ENCODE results near the gene DAW1.

GRCh38 chr2:227876300-227876801 lies 4.9 kb downstream of the DAW1 start:
- no peak for TF ChIP-seq CTCF (IDR thresholded peaks at IDR 0.05 in 2 of 3, conservative IDR thresholded peaks at IDR 0.05 in 1 of 3; ENCODE audit: borderline replicate concordance in 1 of 3, insufficient read depth in 1 of 3, low read depth in 2 of 3, low read length in 2 of 3)
- TF ChIP-seq FOSL1 (IDR thresholded peaks at IDR 0.05; ENCODE audit: low read depth): no peak
- TF ChIP-seq POLR2AphosphoS5 (IDR thresholded peaks at IDR 0.05; ENCODE audit: low read depth, low read length): no peak
- no peak for TF ChIP-seq EGR1 (IDR thresholded peaks at IDR 0.05; ENCODE audit: low read depth)
- no peak for TF ChIP-seq ATF3 (IDR thresholded peaks at IDR 0.05)
- no peak for TF ChIP-seq REST (IDR thresholded peaks at IDR 0.05; ENCODE audit: low read depth)
